ENCODE measurements around the gene ATG4D. TPM values are rescaled to one million over a fixed set of nuclear protein-coding genes. Genes with fewer than 3 reads are reported as not detected.
A peak's percentile ranks its signal among the peaks of the same experiment; 100 is the strongest.

Gene ATG4D
- total RNA-seq, 4 donors from 2014 or later, result 46.5 to 59.3 (median 51.4) TPM

DNA sequence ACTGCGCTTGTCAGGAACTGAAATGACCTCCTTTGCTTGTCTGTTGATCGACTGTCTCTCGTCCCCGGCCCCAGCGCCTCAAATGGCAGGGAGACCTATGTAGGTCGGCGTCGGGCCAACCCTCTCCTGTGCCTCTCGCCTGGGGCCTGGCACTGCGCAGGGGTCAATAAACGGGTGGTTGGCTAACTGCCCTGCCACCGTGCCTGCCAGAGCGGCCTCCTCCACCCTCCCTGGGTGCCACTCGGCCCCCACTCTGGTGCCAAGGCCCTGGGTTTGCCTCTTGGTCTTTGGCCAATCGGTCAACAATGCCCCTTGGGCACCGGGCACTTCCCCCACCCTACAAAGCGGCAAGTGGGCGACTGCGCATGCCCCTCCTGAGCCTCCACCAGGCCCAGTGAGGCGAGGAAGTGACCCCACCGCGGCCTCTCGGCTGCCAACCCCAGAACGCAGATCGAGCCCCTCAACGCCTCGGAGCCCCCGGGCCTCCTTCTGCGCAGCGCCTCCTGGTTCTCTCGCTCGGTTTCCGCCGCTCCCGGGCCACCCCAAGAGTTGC lies 41.7 kb upstream of the ATG4D start:
- no peaks in the 10 kb centered on the region for H3K9me3 ChIP-seq
- peak overlapping the region; percentile 89 to 97 (median 94) for H3K4me3 ChIP-seq
- H3K27me3 ChIP-seq, result no peaks in the 10 kb centered on the region
- H3K4me1 ChIP-seq, result peaks cover 31 to 65% (median 41%) of the 10 kb centered on the region in 3 donors
- H3K27ac ChIP-seq, result peak overlapping the region; percentile 98 to 99 (median 98)
- H3K36me3 ChIP-seq, result peaks cover 0 to 32% (median 19%) of the 10 kb centered on the region in 3 donors
- no peak for TF ChIP-seq POLR2A (IDR thresholded peaks at IDR 0.05)
- TF ChIP-seq, protein P1, sequence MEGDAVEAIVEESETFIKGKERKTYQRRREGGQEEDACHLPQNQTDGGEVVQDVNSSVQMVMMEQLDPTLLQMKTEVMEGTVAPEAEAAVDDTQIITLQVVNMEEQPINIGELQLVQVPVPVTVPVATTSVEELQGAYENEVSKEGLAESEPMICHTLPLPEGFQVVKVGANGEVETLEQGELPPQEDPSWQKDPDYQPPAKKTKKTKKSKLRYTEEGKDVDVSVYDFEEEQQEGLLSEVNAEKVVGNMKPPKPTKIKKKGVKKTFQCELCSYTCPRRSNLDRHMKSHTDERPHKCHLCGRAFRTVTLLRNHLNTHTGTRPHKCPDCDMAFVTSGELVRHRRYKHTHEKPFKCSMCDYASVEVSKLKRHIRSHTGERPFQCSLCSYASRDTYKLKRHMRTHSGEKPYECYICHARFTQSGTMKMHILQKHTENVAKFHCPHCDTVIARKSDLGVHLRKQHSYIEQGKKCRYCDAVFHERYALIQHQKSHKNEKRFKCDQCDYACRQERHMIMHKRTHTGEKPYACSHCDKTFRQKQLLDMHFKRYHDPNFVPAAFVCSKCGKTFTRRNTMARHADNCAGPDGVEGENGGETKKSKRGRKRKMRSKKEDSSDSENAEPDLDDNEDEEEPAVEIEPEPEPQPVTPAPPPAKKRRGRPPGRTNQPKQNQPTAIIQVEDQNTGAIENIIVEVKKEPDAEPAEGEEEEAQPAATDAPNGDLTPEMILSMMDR (IDR thresholded peaks at IDR 0.05), result no peak
- DNase-seq, result no peak
- intact Hi-C loops (cut with DNase I), result loop anchor here (5.0 kb wide), 1 partner anchor 65 kb away; the partner anchor contains the start of genes CDKN2D and KRI1
- 0 to 2% methylated on average over 1 to 6 of the region's 35 CpGs for WGBS, 2 donors

DNA sequence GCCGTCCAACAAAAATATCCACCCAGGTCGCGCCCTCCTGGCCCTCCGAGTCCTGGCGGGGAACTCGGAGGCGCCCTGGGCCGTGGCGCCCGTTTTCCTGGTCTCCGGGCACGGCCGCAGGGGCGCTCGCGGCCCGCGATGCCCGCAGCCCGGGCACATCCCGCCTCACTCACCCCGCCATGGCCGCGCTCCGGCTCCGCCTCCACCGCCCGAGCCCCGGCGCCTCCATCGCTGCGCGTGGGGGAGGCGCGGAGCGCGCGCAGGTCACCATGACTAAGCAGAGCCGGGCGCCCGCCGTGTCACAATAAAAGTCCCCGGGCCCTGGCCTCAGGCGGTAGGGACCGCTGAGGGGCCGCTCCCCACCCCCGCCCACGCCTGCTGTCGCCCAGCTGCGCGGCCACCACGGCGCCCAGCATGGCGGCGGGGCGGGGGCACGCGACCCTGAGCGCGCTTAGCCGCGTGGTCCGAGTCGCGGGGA lies 41.1 kb upstream of the ATG4D start:
- peak in 2 of 4 donors; percentile 73 to 86 for TF ChIP-seq POLR2A (IDR thresholded peaks at IDR 0.05)
- TF ChIP-seq, protein P1 (IDR thresholded peaks at IDR 0.05), result peak in 2 of 6 experiments; percentile 4 to 18
- H3K36me3 ChIP-seq, result peaks cover 0 to 27% (median 14%) of the 10 kb centered on the region in 3 donors
- WGBS, 2 donors, result no CpG with 5 or more reads among the region's 65 CpGs
- peaks cover 31 to 60% (median 37%) of the 10 kb centered on the region in 3 donors for H3K4me1 ChIP-seq
- intact Hi-C loops (cut with DNase I), result loop anchor here (5.0 kb wide), 1 partner anchor 65 kb away; the partner anchor contains the start of genes CDKN2D and KRI1
- no peaks in the 10 kb centered on the region for H3K9me3 ChIP-seq
- peak overlapping the region; percentile 98 to 99 (median 98) for H3K27ac ChIP-seq
- peak; percentile 57 for DNase-seq
- H3K27me3 ChIP-seq, result no peaks in the 10 kb centered on the region
- H3K4me3 ChIP-seq, result peak overlapping the region; percentile 89 to 97 (median 94)

DNA sequence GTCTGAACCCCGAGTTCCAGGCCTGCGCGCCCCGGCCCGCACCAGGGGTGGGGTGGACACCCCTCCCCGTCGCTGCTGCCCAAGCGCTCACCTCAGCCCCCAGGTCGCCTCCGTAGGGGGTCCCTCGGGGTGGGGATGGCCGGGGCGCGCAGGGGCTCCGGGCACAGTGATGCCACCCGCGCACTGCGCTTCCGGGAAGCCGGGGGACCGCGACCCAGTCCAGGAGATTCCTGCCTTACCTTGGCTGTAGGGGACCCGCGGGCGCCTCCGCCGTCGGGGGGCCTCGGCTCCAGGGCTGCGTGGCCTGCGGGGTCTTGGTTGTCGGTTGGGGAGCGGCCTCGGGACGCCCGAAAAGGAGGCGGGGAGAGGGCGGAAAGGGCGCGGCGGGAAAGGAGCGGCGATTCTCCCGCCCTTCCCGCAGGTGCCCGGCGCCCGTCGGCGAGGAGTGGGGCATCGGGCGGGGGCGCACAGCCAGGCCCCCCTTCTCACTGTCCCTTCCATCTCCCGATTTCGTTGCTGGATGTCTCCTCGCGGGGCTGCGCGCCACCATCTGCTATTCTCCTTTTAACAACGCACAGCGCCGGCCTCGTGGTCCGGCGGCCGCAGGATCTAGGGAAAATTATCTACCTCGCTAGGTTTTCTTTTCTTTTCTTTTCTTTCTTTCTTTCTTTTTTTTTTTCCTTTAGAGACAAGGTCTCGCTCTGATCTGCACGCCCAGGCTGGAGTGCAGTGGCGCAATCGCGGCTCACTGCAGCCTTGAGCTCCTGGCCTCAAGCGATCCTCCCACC lies 40.5 kb upstream of the ATG4D start, which contains the start of gene KEAP1:
KEAP1 (minus strand) TSS at position 355 of the 788 bp plus-strand sequence. CDS start 3,323 bp downstream, outside the sequence.
- 8% methylated on average over 23 to 29 of the region's 73 CpGs for WGBS, 2 donors
- H3K27ac ChIP-seq, result peak within 1 kb of the TSS; percentile 98 to 99 (median 98)
- H3K4me1 ChIP-seq, result peaks cover 31 to 53% (median 35%) of the 10 kb centered on the region in 3 donors
- H3K27me3 ChIP-seq, result no peaks in the 10 kb centered on the region
- H3K9me3 ChIP-seq, result no peaks in the 10 kb centered on the region
- no peak for DNase-seq
- peak within 1 kb of the TSS; percentile 89 to 97 (median 94) for H3K4me3 ChIP-seq
- TF ChIP-seq, protein P1 (IDR thresholded peaks at IDR 0.05), result no peak
- TF ChIP-seq POLR2A (IDR thresholded peaks at IDR 0.05), result no peak
- intact Hi-C loops (cut with DNase I), result loop anchor here (5.0 kb wide), 1 partner anchor 64 kb away; the partner anchor contains the start of genes CDKN2D and KRI1
- H3K36me3 ChIP-seq, result peaks cover 0 to 20% (median 11%) of the 10 kb centered on the region in 3 donors

DNA sequence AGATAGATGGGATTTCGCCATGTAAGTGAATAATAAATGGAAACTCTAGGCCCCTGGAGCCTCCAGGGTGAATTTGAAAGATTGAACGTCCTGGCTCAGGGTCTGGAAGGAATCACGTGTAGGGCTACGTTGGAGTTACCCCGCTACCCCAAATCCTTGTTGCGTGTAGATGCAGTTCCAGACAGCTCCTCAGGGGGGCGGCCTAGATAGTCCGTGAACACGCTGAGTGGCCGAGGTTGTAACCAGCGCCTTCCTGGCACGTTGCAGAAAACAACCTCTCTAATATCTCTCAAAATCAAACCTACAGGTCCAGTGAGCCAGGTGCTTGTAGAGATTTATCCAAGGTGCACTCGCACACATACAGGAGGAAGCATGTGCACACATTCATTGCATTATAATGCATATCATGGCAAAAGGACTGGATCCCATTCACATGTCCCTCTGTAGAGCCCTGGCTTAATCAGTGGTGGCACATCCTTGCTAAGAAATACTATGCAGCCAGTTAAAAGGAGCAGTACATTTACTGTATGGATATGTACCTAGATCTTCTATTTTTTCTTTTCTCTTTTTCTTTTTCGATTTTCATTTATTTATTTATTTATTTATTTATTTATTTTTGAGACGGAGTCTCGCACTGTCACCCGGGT lies 38.0 kb upstream of the ATG4D start:
- no peak overlapping the region for H3K4me3 ChIP-seq
- DNase-seq, result no peak
- H3K4me1 ChIP-seq, result peaks cover 18 to 49% (median 21%) of the 10 kb centered on the region in 3 donors
- H3K36me3 ChIP-seq, result no peaks in the 10 kb centered on the region
- no peaks in the 10 kb centered on the region for H3K9me3 ChIP-seq
- intact Hi-C loops (cut with DNase I), result no loop called here
- H3K27ac ChIP-seq, result peak overlapping the region in 1 of 4 donors; percentile 23
- TF ChIP-seq POLR2A (IDR thresholded peaks at IDR 0.05), result no peak
- TF ChIP-seq, protein P1 (IDR thresholded peaks at IDR 0.05), result peak; percentile 73 to 89 (median 86)
- H3K27me3 ChIP-seq, result peaks cover 0 to 24% (median 0%) of the 10 kb centered on the region in 4 donors
- 25 to 26% methylated on average over 17 of the region's 17 CpGs for WGBS, 2 donors
